Measurements from ENCODE around the gene MAP7. TPM values are rescaled to one million over a fixed set of nuclear protein-coding genes. Genes with fewer than 3 reads are reported as not detected.

The MAP7 gene
- total and polyA plus RNA-seq, 4 donors, result 3.2 to 17.5 (median 8.3) TPM

GRCh38 chr6:136365776-136366354, 184.4 kb downstream of the MAP7 start:
- no peak for TF ChIP-seq ZBTB33 (IDR thresholded peaks at IDR 0.05)
- TF ChIP-seq ATF3 (IDR thresholded peaks at IDR 0.05), result no peak
- TF ChIP-seq CTCF (IDR thresholded peaks at IDR 0.05; ENCODE audit: low read depth, low read length, missing input control), result no peak
- no peak for TF ChIP-seq RXRA (IDR thresholded peaks at IDR 0.05)
- no peak for TF ChIP-seq NR2F2 (IDR thresholded peaks at IDR 0.05)
- no peak for TF ChIP-seq SP1 (IDR thresholded peaks at IDR 0.05)
- no peak for TF ChIP-seq JUND (IDR thresholded peaks at IDR 0.05)
- TF ChIP-seq REST (IDR thresholded peaks at IDR 0.05), result no peak
- TF ChIP-seq HNF4G (IDR thresholded peaks at IDR 0.05), result no peak
- no peak for TF ChIP-seq RAD21 (IDR thresholded peaks at IDR 0.05)
- TF ChIP-seq FOXA1 (IDR thresholded peaks at IDR 0.05), result no peak
- no peak for DNase-seq (ENCODE audit: low spot score)
- no peak overlapping the region for H3K4me3 ChIP-seq (ENCODE audit: low read depth in 1 of 3, low read length in 3 of 3)
- H3K36me3 ChIP-seq (ENCODE audit: control insufficient read depth in 4 of 4, insufficient read depth in 3 of 4, low read depth in 1 of 4, low read length in 3 of 4), result peaks cover under 1 to 23% (median 12%) of the 10 kb centered on the region in 4 donors
- no peaks in the 10 kb centered on the region for H3K9me3 ChIP-seq (ENCODE audit: control insufficient read depth in 4 of 4, low read length in 3 of 4)
- no peaks in the 10 kb centered on the region for H3K27me3 ChIP-seq (ENCODE audit: control insufficient read depth in 4 of 4, insufficient read depth in 4 of 4, low read length in 3 of 4)
- H3K9ac ChIP-seq (ENCODE audit: low read depth in 1 of 2, low read length in 2 of 2), result no peak overlapping the region
- no peaks in the 10 kb centered on the region for H3K4me1 ChIP-seq (ENCODE audit: control insufficient read depth in 4 of 4, insufficient read depth in 4 of 4, low read length in 3 of 4)
- WGBS, result 55% methylated on average over 11 of the region's 11 CpGs
- H3K27ac ChIP-seq (ENCODE audit: low read depth in 1 of 2, low read length in 2 of 2), result no peak overlapping the region

GRCh38 chr6:136362421-136363356, 187.5 kb downstream of the MAP7 start:
- H3K27me3 ChIP-seq (ENCODE audit: control insufficient read depth in 4 of 4, insufficient read depth in 4 of 4, low read length in 3 of 4), result no peaks in the 10 kb centered on the region
- no peak for TF ChIP-seq HNF4G (IDR thresholded peaks at IDR 0.05)
- no peak for TF ChIP-seq MAX (IDR thresholded peaks at IDR 0.05)
- no peaks in the 10 kb centered on the region for H3K4me1 ChIP-seq (ENCODE audit: control insufficient read depth in 4 of 4, insufficient read depth in 4 of 4, low read length in 3 of 4)
- no peak overlapping the region for H3K4me3 ChIP-seq (ENCODE audit: low read depth in 1 of 3, low read length in 3 of 3)
- WGBS, result 95% methylated on average over 11 of the region's 11 CpGs
- H3K9ac ChIP-seq (ENCODE audit: low read depth in 1 of 2, low read length in 2 of 2), result no peak overlapping the region
- peaks cover 6 to 29% (median 18%) of the 10 kb centered on the region in 4 donors for H3K36me3 ChIP-seq (ENCODE audit: control insufficient read depth in 4 of 4, insufficient read depth in 3 of 4, low read depth in 1 of 4, low read length in 3 of 4)
- DNase-seq (ENCODE audit: low spot score), result no peak
- H3K27ac ChIP-seq (ENCODE audit: low read depth in 1 of 2, low read length in 2 of 2), result no peak overlapping the region
- H3K9me3 ChIP-seq (ENCODE audit: control insufficient read depth in 4 of 4, low read length in 3 of 4), result no peaks in the 10 kb centered on the region
